ENCODE data around the gene PMM1.

DNA sequence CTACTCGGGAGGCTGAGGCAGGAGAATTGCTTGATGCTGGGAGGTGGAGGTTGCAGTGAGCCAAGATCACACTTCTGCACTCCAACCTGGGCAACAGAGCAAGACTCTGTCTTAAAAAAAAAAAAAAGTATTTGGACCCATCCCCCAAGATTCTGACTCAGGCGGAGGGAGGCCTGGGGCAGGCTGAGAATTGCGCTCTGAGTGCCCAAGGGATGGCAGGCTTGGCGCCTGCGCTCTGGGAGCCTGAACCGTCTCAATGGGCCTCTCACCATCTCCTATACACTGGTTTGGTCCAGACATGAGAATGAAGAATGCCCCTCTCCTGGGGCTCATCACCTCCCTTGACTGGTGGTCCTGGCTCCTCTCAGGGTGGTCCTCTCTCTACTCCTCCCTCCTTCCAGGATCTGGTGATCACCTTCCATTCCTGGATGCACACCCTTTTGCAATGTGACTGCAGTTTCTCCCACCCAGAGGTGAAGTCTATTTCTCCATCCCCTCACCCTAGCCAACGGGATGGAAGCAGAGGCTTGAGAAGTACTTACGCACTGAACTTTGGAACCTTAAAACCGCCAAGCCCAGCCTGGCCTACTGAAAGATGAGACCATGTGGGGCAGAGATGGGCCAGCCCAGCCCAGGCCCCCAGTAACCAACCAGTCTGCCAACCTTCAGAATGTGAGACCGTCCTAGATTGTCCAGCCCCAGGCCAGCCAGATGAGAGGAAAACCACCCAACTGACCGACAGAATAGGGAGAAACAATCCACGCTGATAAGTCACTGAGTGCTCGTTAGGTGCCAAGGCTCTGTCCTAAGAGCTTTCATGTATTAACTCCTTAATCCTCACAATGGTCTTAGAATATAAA, 50.3 kb downstream of the PMM1 start:
- TF ChIP-seq, protein P1, sequence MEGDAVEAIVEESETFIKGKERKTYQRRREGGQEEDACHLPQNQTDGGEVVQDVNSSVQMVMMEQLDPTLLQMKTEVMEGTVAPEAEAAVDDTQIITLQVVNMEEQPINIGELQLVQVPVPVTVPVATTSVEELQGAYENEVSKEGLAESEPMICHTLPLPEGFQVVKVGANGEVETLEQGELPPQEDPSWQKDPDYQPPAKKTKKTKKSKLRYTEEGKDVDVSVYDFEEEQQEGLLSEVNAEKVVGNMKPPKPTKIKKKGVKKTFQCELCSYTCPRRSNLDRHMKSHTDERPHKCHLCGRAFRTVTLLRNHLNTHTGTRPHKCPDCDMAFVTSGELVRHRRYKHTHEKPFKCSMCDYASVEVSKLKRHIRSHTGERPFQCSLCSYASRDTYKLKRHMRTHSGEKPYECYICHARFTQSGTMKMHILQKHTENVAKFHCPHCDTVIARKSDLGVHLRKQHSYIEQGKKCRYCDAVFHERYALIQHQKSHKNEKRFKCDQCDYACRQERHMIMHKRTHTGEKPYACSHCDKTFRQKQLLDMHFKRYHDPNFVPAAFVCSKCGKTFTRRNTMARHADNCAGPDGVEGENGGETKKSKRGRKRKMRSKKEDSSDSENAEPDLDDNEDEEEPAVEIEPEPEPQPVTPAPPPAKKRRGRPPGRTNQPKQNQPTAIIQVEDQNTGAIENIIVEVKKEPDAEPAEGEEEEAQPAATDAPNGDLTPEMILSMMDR (IDR thresholded peaks at IDR 0.05; ENCODE audit: insufficient read depth, low read depth, low read length): no peak
- no peak for TF ChIP-seq EZH2 (IDR thresholded peaks at IDR 0.05; ENCODE audit: insufficient read depth, low read length)
